A673 (cell line): ENCODE data around the gene DUSP14. TPM values are rescaled to one million over a fixed set of nuclear protein-coding genes. Genes with fewer than 3 reads are reported as not detected.

Experiments
- BruUV-seq: library from RNA; stranded (reverse); fragments of 400-500 nt; replicated peaks from 2 replicates; lab custom pipeline; 2021; lab: Mats Ljungman, UMichigan
- CTCF ChIA-PET: fragments of 300-600 bp; sonication (Branson Sonifier 250); formaldehyde crosslinking; loops from one replicate; lab custom pipeline; 2022; ENCODE audit warnings: antibody characterized with exemption; lab: Charles Lee
- POLR2A ChIA-PET: fragments of 300-600 bp; sonication (Branson Sonifier 250); formaldehyde crosslinking; loops from one replicate; lab custom pipeline; 2022; ENCODE audit warnings: antibody characterized with exemption; ENCODE audit not compliant: low non-redundant PET; lab: Charles Lee
- DNase-seq: peaks from one replicate; pipeline ENCODE4 v3.0.0-alpha.2; 2015; ENCODE audit warnings: low spot score
- H3K27ac ChIP-seq: fragments of 200-600 bp; sonication (generic); 2 replicates; pipeline ENCODE4 v1.5.1; 2016; ENCODE audit warnings: mixed run types, low read depth, mild to moderate bottlenecking, mixed read lengths, antibody characterized with exemption, low read length; ENCODE audit not compliant: poor library complexity, severe bottlenecking
- H3K27me3 ChIP-seq: fragments of 200-600 bp; sonication (generic); replicated peaks from 2 replicates; pipeline ENCODE4 v1.6.1; 2017; ENCODE audit warnings: mixed run types, low read depth, mild to moderate bottlenecking, mixed read lengths, antibody characterized with exemption, low read length; ENCODE audit not compliant: insufficient read depth, poor library complexity
- H3K36me3 ChIP-seq: fragments of 200-600 bp; sonication (generic); 2 replicates; pipeline ENCODE4 v1.6.1; 2016; ENCODE audit warnings: mixed run types, mild to moderate bottlenecking, mixed read lengths, antibody characterized with exemption, low read length; ENCODE audit not compliant: insufficient read depth, poor library complexity, severe bottlenecking
- H3K4me1 ChIP-seq: fragments of 200-600 bp; sonication (generic); 2 replicates; pipeline ENCODE4 v1.6.1; 2017; ENCODE audit warnings: mixed run types, mild to moderate bottlenecking, mixed read lengths, antibody characterized with exemption, low read length; ENCODE audit not compliant: insufficient read depth, poor library complexity, severe bottlenecking
- H3K4me3 ChIP-seq: fragments of 200-600 bp; sonication (generic); 2 replicates; pipeline ENCODE4 v1.5.1; 2016; ENCODE audit warnings: low read depth, mixed run types, mild to moderate bottlenecking, mixed read lengths, low read length; ENCODE audit not compliant: poor library complexity, severe bottlenecking
- H3K9me3 ChIP-seq: fragments of 200-600 bp; sonication (generic); 2 replicates; pipeline ENCODE4 v1.6.1; 2016; ENCODE audit warnings: mixed run types, low read depth, mild to moderate bottlenecking, mixed read lengths, antibody characterized with exemption, low read length; ENCODE audit not compliant: poor library complexity, severe bottlenecking
- CTCF ChIP-seq: fragments of 300-800, 200-600 bp; sonication (generic); conservative IDR thresholded peaks from 2 replicates; pipeline ENCODE4 v1.5.1; 2017; ENCODE audit warnings: low read depth, mild to moderate bottlenecking, antibody characterized with exemption, low read length, moderate library complexity, mixed read lengths
- EZH2 ChIP-seq: fragments of 200-600 bp; sonication (generic); IDR thresholded peaks from 2 replicates; pipeline ENCODE4 v1.6.1; 2017; ENCODE audit warnings: borderline replicate concordance, low read depth, mild to moderate bottlenecking, mixed read lengths, antibody characterized with exemption, low read length; ENCODE audit not compliant: poor library complexity, severe bottlenecking
- intact Hi-C: fragments of 100-400 bp; cut with micrococcal nuclease; formaldehyde crosslinking; loops from one replicate; pipeline ENCODE4 v1.10.0; 2022; ENCODE audit not compliant: unreplicated experiment
- total RNA-seq: library from RNA; stranded (reverse); gene quantifications from 2 replicates; pipeline ENCODE4 v1.2.3, GENCODE V29; 2021

DUSP14 gene
- total RNA-seq, 1 experiment from 2014 or later = 13.8 TPM

GRCh38 chr17:37555386-37555785 lies 65.7 kb downstream of the DUSP14 start:
- H3K27ac ChIP-seq = no peak overlapping the region
- POLR2A ChIA-PET = no interaction called here
- H3K36me3 ChIP-seq = peaks cover 3% of the 10 kb centered on the region
- TF ChIP-seq CTCF = no peak
- TF ChIP-seq EZH2 = no peak
- no peaks in the 10 kb centered on the region for H3K4me1 ChIP-seq
- intact Hi-C loops = no loop called here
- no peaks in the 10 kb centered on the region for H3K9me3 ChIP-seq
- BruUV-seq = no TSS peak
- no peak for DNase-seq
- CTCF ChIA-PET = no interaction called here
- H3K4me3 ChIP-seq = no peak overlapping the region
- H3K27me3 ChIP-seq = no peaks in the 10 kb centered on the region

- no TSS peak for BruUV-seq
- ChIA-PET CTCF (no interaction called here), POLR2A (no interaction called here)
- H3K27ac ChIP-seq = no peak overlapping the region
- no peaks in the 10 kb centered on the region for H3K9me3 ChIP-seq
- TF ChIP-seq EZH2 = no peak
- TF ChIP-seq CTCF = no peak
- H3K36me3 ChIP-seq = peaks cover 5% of the 10 kb centered on the region
- H3K27me3 ChIP-seq = no peaks in the 10 kb centered on the region
- intact Hi-C loops = no loop called here
- DNase-seq = no peak
- H3K4me3 ChIP-seq = no peak overlapping the region
- no peaks in the 10 kb centered on the region for H3K4me1 ChIP-seq
Observed at GRCh38 chr17:37557482-37557881, 67.8 kb downstream of the DUSP14 start.

- Histone ChIP-seq H3K9me3 (no peaks in the 10 kb centered on the region), H3K4me1 (no peaks in the 10 kb centered on the region), H3K4me3 (no peak overlapping the region), H3K36me3 (peaks cover 5% of the 10 kb centered on the region), H3K27me3 (no peaks in the 10 kb centered on the region), H3K27ac (no peak overlapping the region)
- BruUV-seq = no TSS peak
- intact Hi-C loops = no loop called here
- TF ChIP-seq CTCF (no peak), EZH2 (no peak)
- no peak for DNase-seq
- ChIA-PET CTCF (no interaction called here), POLR2A (no interaction called here)
Observed at GRCh38 chr17:37558299-37558698, 68.6 kb downstream of the DUSP14 start.
